Upper lobe of left lung (tissue), 6 donors: ENCODE results near the gene CLN6. TPM values are rescaled to one million over a fixed set of nuclear protein-coding genes. Genes with fewer than 3 reads are reported as not detected.
"Not testable (repeated sequence)": the region's sequence is repeated elsewhere in the genome, so short reads cannot be mapped to it uniquely, and the experiment has no call there.

ENCODE experiments used
- ATAC-seq, 2 donors: fragments of 200-7000 bp; cut with Tn5 transposase; one replicate each; pipeline ENCODE4 v1.9.1; 2022; ENCODE audit warnings: mild to moderate bottlenecking in 2 of 2, moderate library complexity in 2 of 2; ENCODE audit not compliant: low FRiP score in 2 of 2
- DNase-seq, 2 donors: peaks; one replicate each; pipeline ENCODE4 v3.0.0-alpha.2; 2019 to 2020
- H3K27ac ChIP-seq, 4 donors: fragments of 200-600 bp; sonication (generic); one replicate each; pipeline ENCODE4 v1.5.1; 2016 to 2019
- H3K27me3 ChIP-seq, 4 donors: fragments of 200-600 bp; sonication (generic); one replicate each; pipeline ENCODE4 v1.5.1; 2017 to 2019
- H3K36me3 ChIP-seq, 4 donors: fragments of 200-600 bp; sonication (generic); one replicate each; pipeline ENCODE4 v1.5.1; 2016 to 2019
- H3K4me1 ChIP-seq, 4 donors: fragments of 200-600 bp; sonication (generic); one replicate each; pipeline ENCODE4 v1.5.1; 2018 to 2019
- H3K4me3 ChIP-seq, 4 donors: fragments of 200-600 bp; sonication (generic); one replicate each; pipeline ENCODE4 v1.5.1; 2017 to 2019; ENCODE audit warnings: mild to moderate bottlenecking in 2 of 4, moderate library complexity in 1 of 4
- H3K9me3 ChIP-seq, 4 donors: fragments of 200-600 bp; sonication (generic); one replicate each; pipeline ENCODE4 v1.5.1; 2018 to 2019
- CTCF ChIP-seq, 6 experiments: fragments of 450-650 bp in 4 of 6; fragments of 200-600 bp in 2 of 6; sonication (generic) in 2 of 6; IDR thresholded peaks; one replicate each; pipeline ENCODE4 v1.5.1; 2016 to 2019; ENCODE audit warnings: antibody characterized with exemption in 6 of 6
- EP300 ChIP-seq, 4 donors: sonication (generic); formaldehyde crosslinking; IDR thresholded peaks; one replicate each; pipeline ENCODE4 v1.5.1; 2017; ENCODE audit warnings: antibody characterized with exemption in 4 of 4, control low read depth in 2 of 4
- POLR2A ChIP-seq, 4 donors: fragments of 450-650 bp; IDR thresholded peaks; one replicate each; pipeline ENCODE4 v1.5.1; 2016 to 2017; ENCODE audit warnings: antibody characterized with exemption in 4 of 4, mild to moderate bottlenecking in 2 of 4
- POLR2AphosphoS5 ChIP-seq, 2 donors: sonication (generic); formaldehyde crosslinking; IDR thresholded peaks; one replicate each; pipeline ENCODE4 v1.5.1; 2017; ENCODE audit warnings: antibody characterized with exemption in 2 of 2
- WGBS, 2 donors: methylation state at CpG; one replicate each; pipeline ENCODE4 v1.1.5; 2017 to 2018; 5-methylcytosine and 5-hydroxymethylcytosine counted together
- total RNA-seq, 6 donors: library from RNA; depleted of rRNA in 4 of 6; stranded (reverse); fragments of >200 nt in 4 of 6; gene quantifications; one replicate each; pipeline versions ENCODE4 v1.1.0 to v1.2.1, GENCODE V29; 2016 to 2021
- donor health status: DM: no; HTN: no; CAD: no; lungs with moderate emphysema.
- donor health status: DM: no; HTN: yes; CAD: no; lungs with severe emphysema.

The CLN6 gene
- total RNA-seq, 6 donors from 2014 or later, result 19.4 to 48.3 (median 28.7) TPM

- peaks cover 0 to 2% (median 0%) of the 10 kb centered on the region in 4 donors for H3K4me1 ChIP-seq
- H3K4me3 ChIP-seq, result no peak overlapping the region
- H3K9me3 ChIP-seq, result no peaks in the 10 kb centered on the region
- 31 to 37% methylated on average over 2 of the region's 2 CpGs for WGBS, 2 donors
- no peak for TF ChIP-seq EP300 (IDR thresholded peaks at IDR 0.05)
- no peak for TF ChIP-seq POLR2AphosphoS5 (IDR thresholded peaks at IDR 0.05)
- TF ChIP-seq POLR2A (IDR thresholded peaks at IDR 0.05), result no peak
- no peak for TF ChIP-seq CTCF (IDR thresholded peaks at IDR 0.05)
- ATAC-seq (peak in 1 of 2 donors; percentile 43), DNase-seq (no peak)
- H3K36me3 ChIP-seq, result peaks cover 4 to 55% (median 15%) of the 10 kb centered on the region in 4 donors
- no peak overlapping the region for H3K27ac ChIP-seq
- no peaks in the 10 kb centered on the region for H3K27me3 ChIP-seq
Observed at GRCh38 chr15:68175526-68175925, 54.0 kb downstream of the CLN6 start.

GRCh38 chr15:68173119-68173518, 56.4 kb downstream of the CLN6 start:
- 95 to 99% methylated on average over 4 of the region's 4 CpGs for WGBS, 2 donors
- ATAC-seq, result no peak

GRCh38 chr15:68172037-68172436, 57.5 kb downstream of the CLN6 start:
- not testable (repeated sequence) for H3K4me3 ChIP-seq, H3K4me1 ChIP-seq, H3K9me3 ChIP-seq, H3K27me3 ChIP-seq, ATAC-seq, H3K27ac ChIP-seq, DNase-seq
- peaks cover 4 to 41% (median 13%) of the 10 kb centered on the region in 4 donors for H3K36me3 ChIP-seq
- WGBS, 2 donors, result 79 to 100% methylated on average over 2 of the region's 2 CpGs

More at GRCh38 chr15:68173119-68173518, 56.4 kb downstream of the CLN6 start:
- no peaks in the 10 kb centered on the region for H3K27me3 ChIP-seq
- peaks cover 0 to 2% (median 0%) of the 10 kb centered on the region in 4 donors for H3K4me1 ChIP-seq
- H3K9me3 ChIP-seq, result no peaks in the 10 kb centered on the region
- TF ChIP-seq EP300 (IDR thresholded peaks at IDR 0.05) (no peak), POLR2AphosphoS5 (IDR thresholded peaks at IDR 0.05) (no peak), POLR2A (IDR thresholded peaks at IDR 0.05) (no peak), CTCF (IDR thresholded peaks at IDR 0.05) (no peak)
- no peak overlapping the region for H3K4me3 ChIP-seq
- peaks cover 4 to 46% (median 16%) of the 10 kb centered on the region in 4 donors for H3K36me3 ChIP-seq
- DNase-seq, result no peak
- H3K27ac ChIP-seq, result no peak overlapping the region

- H3K36me3 ChIP-seq, result peaks cover 0 to 36% (median 15%) of the 10 kb centered on the region in 4 donors
- WGBS, 2 donors, result 90 to 98% methylated on average over 4 of the region's 4 CpGs
- no peaks in the 10 kb centered on the region for H3K27me3 ChIP-seq
- H3K9me3 ChIP-seq, result no peaks in the 10 kb centered on the region
- H3K4me3 ChIP-seq, result no peak overlapping the region
- no peaks in the 10 kb centered on the region for H3K4me1 ChIP-seq
- TF ChIP-seq EP300 (IDR thresholded peaks at IDR 0.05) (no peak), POLR2AphosphoS5 (IDR thresholded peaks at IDR 0.05) (no peak), CTCF (IDR thresholded peaks at IDR 0.05) (no peak), POLR2A (IDR thresholded peaks at IDR 0.05) (no peak)
- no peak overlapping the region for H3K27ac ChIP-seq
- ATAC-seq, result no peak
- no peak for DNase-seq
Observed at GRCh38 chr15:68166847-68167246, 62.7 kb downstream of the CLN6 start.

GRCh38 chr15:68163191-68163590, 66.3 kb downstream of the CLN6 start:
- Histone ChIP-seq H3K4me1 (peaks cover 0 to 2% (median 0%) of the 10 kb centered on the region in 4 donors), H3K27me3 (no peaks in the 10 kb centered on the region), H3K27ac (no peak overlapping the region), H3K9me3 (no peaks in the 10 kb centered on the region), H3K4me3 (no peak overlapping the region), H3K36me3 (peaks cover 0 to 53% (median 15%) of the 10 kb centered on the region in 4 donors)
- no peak for ATAC-seq
- no peak for TF ChIP-seq POLR2A (IDR thresholded peaks at IDR 0.05)
- no peak for TF ChIP-seq EP300 (IDR thresholded peaks at IDR 0.05)
- no peak for TF ChIP-seq POLR2AphosphoS5 (IDR thresholded peaks at IDR 0.05)
- TF ChIP-seq CTCF (IDR thresholded peaks at IDR 0.05), result no peak
- no peak for DNase-seq
